GM18858 (cell line): Measurements from ENCODE around the gene SEC16A.

Experiments
- ATAC-seq: cut with Tn5 transposase; IDR thresholded peaks from one replicate; pipeline ENCODE4 v1.9.1; 2021; ENCODE audit not compliant: unreplicated experiment

Gene SEC16A

DNA sequence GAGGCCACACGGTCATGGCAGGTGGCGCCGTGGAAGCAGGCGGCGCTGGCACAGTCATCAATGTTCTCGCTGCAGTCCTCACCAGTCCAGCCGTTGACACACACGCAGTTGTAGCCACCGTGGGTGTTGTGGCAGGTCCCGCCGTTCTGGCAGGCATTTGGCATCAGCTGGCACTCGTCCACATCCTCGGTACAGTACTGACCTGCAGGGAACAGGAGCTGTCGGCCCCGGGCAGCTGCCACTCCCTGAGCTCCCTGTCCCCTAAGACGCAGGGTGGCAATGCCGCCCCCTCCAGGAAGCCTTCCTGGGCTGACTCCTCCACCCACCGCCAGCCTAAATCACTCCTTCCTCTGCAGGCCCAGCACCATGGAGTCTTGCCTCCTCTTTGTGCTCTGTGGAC, 35.8 kb upstream of the SEC16A start:
- no peak for ATAC-seq

DNA sequence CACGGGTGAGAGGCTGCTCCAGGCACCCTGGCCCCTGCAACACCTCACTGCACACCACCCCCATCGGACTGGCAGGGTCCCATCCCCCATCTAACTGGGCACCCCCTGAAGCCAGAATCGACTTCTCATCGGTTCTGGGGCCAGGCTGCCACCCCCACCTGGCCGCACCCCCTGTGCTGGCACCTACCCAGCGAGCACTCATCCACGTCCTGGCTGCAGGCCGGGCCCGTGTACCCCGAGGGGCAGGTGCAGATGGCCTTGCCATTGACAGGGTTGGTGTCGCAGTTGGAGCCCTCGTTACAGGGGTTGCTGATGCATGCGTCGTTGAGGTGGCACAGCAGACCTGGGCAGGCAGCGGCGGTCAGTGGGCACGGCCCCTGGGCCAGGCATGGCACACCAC, 35.1 kb upstream of the SEC16A start:
- ATAC-seq: no peak

DNA sequence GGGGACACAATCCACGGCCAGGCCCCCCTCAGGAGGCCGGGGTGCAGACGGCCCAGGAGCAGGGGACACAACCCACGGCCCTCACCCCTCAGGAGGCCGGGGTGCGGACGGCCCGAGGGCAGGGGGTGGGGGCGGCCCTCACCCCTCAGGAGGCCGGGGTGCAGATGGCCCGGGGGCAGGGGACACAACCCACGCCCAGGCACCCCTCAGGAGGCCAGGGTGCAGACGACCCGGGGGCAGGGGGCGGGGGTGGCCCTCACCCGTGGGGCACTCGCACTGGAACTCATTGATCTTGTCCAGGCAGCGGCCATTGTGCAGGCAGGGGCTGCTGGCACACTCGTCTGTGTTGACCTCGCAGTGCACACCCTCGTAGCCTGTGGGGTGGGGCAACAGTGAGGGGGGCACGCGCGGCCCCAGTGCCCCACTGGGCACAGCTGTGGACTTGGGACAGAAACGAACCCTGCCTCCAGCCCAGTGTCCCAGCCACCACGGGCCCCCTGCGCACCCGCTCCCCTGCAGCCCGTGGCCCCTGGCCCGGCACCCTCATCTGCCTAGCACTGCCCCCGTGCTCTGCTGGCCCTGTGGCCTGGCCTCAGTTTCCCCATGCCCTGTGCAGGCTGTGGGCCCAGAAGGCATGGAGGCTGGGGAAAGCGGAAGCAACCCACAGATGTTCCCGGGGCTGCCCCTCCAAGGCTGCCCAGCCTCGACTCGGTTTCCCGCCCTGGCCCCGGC, 34.3 kb upstream of the SEC16A start:
- no peak for ATAC-seq

DNA sequence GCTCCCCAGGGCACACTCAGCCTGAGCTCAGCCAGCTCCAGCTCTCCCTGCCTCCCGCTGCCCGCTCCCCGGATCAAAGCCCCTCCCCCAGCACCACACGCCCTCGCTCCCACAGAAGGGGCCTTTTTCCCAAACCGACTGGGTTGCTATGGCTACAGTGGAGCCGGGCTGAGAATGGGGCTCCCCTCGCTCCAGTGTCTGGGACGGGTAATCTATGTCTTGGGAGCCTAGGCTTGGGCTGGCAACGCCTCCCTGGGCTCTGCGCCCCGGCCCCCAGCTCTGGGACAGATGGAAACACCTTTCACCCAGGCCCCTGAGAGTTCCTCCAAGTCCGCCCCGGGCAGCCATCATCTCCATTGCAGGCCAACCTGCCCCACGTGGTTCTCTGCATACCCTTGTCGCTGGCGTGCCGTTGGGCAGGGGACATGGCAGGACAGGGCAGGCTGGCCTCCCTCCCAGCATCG, 33.4 kb upstream of the SEC16A start:
- no peak for ATAC-seq

DNA sequence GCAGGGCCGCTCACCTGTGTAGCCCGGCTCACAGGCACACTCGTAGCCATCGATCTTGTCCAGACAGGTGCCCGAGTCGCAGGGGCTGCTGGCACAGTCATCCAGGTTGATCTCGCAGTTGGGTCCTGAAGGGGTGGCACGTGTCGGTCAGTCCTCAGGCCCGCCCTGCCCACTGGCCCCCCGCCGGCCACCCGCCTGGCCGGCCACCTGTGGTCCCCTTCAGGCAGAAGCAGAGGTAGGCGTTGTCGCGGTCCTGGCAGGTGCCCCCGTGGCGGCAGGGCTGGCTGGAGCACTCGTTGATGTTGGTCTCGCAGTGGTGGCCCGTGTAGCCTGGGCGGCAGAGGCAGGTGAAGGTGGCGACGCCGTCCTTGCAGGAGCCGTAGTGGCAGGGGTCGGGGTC, 32.4 kb upstream of the SEC16A start:
- ATAC-seq: no peak

DNA sequence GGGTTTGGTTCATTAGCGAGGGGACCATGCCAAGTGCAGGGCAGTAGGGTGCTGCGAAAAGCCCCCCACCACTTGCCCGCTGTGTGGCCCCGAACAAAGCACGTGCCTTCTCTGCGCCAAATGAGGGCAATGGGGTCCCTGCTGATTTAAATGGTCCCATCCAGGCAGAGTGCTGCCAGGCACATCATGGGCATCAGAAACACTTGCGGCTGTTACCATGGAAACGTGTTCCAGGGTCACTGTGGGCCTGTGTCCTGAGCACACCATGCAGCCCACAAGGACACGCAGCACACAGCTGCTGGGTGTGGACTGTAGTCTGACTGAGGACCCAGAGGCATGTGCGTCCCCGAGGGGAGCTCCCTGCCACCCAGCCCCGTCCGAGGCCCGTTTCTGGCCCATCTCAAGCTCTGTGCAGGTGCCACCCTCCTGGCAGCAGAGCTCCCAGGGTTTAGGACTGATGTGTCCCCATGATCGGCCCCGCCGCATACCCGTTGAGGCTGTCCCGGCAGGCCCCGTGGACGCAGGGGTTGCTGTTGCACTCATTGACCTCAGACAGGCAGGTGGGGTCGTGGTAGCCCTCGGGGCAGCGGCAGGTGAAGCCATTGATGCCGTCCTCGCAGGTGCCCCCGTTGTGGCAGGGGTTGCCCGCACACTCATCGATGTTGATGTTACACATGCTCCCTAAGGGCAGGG, 31.3 kb upstream of the SEC16A start:
- ATAC-seq: no peak

DNA sequence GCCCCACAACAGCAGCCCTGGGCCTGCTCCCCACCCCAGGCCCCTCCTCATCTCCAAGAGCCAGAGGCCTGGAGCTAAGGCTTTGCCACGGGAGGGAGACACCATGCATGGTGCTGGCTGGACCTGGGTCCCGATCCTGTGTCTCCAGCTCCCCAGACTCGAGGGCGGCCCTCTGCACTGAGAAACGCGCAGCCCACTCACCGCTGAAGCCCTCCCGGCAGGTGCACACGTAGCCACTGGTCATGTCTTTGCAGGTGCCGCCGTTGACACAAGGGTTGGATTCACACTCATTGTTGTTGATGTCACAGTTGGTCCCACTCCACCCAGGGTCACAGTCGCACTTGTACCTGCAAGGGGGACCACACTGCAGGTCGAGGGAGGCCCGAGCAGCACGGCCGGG, 30.4 kb upstream of the SEC16A start:
- no peak for ATAC-seq

DNA sequence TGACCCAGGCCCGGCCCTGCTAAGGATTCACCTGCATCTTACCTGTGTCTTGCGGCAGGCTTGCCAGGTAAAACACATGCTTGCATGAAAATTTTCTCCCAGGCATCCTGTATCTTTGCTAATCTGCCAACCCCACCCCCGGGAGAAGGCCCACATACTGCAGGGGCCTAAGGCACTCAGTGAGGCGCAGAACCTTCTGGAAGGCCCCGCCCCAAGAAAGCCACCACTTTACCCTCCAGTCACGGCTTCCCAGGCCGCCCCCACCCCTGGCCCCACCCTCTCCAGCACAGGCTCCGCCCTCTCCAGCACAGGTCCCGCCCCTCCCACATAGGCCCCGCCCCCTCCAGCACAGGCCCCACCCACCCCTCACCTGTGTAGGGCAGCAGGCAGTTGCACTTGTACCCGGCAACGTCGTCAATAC, 29.8 kb upstream of the SEC16A start:
- no peak for ATAC-seq

DNA sequence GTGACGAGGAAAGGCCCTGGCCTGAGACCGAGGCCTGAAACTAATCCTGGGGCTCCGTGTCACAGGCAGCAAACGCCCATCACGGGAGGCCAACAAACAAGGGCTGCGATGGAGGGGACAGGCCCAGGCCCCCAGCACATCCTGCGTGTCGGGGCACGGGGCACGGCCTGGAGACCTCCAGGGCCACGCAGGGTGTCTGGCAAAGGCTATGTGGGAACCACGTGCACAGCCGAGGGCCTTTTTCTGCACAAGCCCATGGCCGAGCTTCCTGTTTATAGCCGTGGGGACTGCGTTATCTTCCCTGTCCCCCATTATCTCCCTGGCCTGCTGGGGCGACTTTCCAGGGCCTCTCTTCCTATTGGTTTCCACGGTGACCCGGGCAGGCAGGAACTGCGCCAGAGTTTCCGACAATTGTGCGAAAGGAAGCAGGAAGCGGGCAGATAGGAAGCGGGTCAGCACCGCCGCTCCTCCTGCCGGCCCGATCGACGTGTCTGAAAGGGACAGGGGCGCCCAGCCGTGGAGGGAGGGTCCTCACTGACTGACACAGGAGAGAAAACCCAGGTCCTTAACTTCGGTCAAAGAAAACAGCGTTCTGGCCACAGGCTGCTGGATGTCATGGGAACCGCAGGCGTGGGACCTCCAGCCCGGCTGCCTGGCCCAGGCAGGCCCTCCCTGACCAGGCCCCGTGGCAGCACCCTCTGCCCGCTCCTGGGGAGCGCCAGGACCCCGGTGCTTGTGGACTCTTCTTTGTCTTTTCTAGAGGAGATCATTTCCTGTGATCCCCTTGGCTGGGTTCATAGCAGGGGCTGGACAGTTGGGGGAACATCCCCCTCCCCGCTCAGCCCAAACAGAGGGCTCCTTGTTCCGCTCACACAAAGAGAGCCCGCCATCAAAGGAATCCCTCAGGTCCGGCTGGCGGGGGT, 29.1 kb upstream of the SEC16A start:
- no peak for ATAC-seq

DNA sequence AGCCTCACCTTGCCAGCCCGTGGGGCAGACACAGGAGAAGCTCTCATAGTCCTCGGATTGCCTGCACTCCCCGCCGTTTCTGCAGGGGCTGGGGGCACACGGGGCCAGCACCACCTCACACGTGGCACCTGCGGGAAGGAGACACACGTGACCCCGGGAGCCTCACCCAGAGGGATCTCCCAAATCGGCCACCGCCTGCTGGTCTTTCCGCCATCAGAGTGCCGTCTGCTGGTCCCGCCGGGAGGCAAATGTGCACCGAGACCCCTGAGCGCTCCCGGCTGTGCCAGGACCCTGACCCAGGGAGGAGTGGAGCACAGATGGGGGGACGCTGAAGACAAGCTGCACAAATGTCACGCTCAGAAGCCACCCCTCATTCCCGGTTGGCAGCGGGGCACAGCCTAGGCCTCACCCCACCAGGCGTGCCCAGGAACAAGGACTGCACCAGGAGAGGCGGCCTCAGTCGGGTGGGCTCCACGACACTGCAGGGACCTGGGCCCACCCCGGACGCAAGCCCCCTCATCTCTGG, 28.4 kb upstream of the SEC16A start:
- ATAC-seq: no peak

DNA sequence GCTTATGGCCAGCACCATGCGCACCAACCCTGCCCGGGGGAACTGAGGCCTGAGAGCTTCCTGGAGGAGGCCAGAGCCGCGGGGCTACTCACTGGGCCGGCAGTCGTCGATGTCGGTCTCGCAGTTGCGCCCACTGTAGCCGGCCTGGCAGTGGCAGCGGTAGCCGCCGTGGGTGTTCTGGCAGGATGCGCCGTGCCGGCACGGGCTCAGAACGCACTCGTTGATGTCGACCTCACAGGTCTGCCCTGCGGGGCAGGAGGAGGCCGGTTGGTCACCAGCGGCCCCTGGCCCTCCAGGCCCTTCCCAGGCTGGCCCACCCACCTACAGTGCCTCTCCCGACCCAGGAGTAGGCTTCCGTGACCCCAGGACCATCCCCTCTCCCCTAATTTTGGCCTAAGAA, 27.7 kb upstream of the SEC16A start:
- ATAC-seq: no peak

DNA sequence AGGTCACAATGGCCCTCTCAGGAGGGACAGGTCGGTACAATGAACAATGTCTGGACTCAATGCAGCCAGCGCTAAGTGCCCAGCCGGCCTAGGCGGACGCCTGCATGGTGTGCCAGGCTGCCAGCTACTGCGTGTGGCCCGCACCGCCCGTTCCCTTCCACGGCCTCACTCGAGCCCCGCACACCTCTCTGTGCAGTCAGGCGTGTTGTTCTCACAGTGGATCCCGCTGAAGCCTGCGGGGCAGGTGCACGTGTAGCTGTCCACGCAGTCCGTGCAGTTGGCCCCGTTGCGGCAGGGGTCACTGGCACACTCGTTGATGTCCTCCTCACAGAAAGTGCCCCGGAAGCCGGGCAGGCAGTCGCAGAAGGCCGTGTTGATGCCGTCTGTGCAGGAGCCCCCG, 26.7 kb upstream of the SEC16A start:
- ATAC-seq: no peak

DNA sequence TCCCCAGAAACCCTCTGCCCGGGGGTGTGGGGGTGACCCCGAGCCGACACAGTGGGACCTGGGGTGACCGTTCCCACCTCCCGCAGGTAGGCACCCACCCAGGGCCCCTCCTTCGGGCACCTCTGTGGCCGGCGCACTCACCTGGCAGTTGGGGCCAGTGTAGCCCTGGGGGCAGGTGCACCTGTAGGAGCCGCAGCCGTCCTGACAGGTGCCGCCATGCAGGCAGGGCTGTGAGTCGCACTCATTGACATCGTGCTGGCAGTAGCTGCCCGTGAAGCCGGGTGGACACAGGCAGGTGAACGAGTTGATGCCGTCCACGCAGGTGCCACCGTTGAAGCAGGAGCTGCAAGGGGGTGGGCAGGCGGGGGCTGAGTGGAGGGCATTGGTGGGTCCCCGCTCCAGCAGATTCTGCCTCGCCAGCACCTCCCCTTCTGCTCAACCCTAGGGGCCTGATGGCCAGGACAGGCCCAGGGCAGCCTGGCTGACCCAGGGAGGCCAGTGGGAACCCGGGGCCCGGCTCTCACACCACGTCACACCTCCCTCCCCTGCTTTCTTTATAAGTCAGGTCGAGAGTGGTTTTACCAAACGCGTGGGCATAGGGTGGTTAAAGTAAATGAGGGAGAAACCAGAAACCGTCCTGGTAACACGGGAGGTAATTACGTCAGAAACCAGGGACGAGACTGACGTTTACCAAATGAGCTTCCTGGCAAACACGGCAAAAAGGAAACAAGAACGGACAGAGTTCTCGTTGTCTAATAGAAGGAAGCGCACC, 26.1 kb upstream of the SEC16A start:
- ATAC-seq: no peak

DNA sequence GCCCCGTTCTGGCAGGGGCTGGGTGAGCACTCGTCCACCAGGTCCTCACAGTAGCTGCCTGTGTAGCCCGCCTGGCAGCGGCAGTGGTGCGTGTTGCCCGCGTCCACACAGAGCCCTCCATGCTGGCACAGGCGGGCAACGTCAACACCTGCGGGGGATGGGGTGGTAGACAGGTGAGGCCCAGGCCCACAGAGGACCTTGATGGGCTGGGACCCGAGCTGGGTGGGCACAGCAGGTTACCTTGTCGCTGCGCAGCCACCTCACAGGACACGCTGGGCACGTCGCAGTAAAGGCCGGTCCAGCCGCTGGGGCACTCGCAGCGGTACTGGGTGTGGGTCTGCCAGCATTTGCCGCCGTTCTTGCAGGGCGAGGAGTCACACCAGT, 25.1 kb upstream of the SEC16A start:
- no peak for ATAC-seq

DNA sequence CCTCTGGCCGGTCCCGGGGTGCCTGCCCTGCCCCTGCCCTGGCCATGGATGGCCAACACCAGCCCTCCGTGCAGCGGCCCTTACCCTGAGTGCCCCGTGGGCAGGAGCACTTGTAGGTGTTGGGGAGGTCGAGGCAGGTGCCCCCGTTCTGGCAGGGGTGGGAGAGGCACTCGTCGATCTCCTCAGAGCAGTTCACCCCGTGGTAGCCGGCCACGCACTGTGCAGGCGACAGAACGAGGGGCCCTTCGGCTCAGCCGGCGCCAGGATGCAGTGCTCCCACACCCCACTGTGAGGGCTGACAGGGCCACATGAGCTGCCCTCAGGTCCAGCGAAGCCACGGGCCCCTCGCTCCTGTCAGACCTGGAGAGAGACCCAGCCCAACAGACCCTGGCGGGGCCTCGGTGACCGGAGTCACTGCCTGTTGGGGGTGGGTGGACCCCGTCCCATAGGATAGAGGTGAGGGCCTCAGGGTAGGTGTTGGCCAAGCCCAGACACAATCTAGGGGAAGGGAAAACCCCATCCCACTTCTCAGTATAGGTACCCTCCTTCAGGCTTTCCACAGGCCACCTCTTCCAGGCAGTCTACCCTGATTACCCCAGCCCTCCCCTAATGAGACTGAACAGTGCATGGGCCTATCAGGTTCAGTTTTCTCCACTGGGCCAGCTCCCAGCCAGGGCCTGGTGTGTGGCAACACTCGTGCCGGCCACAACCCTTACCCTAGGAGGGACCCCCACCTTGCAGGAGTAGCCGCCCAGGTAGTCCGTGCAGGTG, 24.6 kb upstream of the SEC16A start:
- no peak for ATAC-seq

DNA sequence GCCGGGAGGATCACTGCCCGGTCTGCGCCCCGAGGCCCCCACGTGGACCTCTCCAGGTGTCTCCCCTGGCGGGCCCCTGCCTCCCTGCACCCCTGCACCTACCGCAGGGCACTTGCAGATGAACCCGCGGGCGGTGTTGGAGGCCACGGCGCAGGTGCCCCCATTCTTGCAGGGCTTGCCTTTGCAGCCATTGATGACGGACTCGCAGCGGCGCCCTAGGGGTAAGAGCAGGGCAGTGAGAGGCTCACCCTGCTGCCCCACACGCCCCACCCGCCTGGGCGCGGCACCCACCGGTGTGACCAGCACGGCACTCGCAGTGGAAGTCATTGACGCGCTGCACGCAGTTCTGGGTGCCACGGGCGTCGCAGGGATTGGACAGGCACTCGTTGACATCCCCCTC, 23.6 kb upstream of the SEC16A start:
- ATAC-seq: no peak

DNA sequence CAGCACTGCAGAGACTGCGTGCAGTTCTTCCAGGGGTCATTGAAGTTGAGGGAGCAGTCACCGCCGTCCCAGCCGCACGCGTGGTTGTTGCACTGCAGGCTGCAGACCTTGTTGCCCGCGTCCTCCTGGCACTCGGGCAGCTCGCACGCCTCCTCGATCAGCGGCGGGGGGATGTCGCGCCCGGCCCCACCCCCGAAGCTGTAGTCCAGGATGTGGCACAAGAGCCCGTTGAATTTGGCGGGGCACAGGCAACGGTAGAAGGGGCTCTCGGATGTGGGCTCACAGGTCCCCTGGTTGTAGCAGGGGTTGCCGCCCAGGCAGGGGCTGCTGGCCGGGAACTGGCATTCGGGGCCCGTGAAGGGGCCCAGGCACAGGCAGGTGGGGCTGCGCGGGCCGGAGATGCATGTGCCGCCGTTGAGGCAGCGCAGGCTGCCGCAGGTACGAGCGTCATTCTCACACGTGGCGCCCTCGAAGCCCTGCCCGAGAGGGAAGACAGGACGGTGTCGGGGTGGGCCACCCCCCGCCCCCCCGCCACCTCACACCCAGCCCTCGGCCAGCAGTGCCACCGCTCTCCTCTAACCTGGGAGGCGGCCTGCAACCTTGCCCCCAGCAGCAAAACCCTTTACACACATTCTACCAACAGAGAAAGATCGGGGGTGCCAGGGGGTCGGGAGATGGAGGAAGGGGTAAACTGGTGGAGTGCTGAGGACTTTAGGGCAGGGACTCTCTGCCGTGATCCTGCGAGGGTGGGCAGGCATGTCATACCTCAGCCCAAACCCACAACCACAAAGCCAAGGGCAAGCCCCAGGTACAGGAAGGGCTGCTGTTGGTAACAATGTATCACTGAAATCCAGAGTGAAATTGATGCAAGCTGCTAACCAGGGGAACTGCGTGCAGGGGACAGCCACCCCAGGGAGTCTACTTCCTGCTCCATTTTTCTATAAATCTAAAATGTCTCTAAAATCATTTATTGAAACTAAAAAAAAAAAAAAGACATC, 22.9 kb upstream of the SEC16A start:
- ATAC-seq: no peak

DNA sequence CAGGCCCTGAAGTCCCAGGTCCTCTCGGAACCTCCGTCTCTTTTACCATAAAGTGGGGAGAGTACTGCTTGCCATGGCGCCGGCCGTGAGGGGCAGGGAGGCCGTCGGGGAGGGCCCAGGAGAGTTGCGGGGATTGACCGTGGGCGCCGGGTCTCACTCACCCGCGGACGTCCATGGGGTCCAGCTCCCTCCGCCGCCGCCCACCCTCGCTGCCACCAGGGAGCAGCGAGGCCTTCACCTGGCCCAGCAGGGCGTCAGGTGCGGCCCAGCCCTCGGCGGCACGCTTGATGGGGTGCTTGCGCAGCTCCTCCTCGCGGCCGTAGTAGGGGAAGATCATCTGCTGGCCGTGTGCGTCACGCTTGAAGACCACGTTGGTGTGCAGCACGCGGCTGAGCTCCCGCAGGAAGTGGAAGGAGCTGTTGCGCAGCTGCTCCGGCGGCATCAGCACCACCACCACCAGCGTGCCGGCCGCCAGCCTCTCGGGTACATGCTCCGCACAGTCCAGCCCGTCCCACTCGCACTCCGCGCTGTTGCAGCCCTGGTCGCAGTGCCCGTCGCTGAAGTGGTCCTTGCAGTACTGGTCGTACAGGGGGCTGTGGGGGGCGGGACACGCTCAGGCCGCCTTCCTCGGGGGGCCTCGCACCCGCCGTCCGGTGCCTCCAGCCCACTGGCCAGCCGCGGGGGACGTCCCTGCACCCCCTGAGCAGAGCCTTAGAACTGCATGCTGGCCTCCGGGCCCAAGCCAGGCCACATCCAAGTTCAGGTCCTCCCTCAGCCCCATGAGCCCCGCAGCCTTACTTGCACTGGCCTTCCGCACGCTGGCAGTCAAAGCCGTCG, 21.9 kb upstream of the SEC16A start:
- no peak for ATAC-seq
